Thyroid gland (tissue), 4 donors: ENCODE results near the gene DOCK1.

Source experiments
- POLR2A ChIP-seq, 2 donors: fragments of 450-650 bp; IDR thresholded peaks; one replicate each; pipeline ENCODE4 v1.6.1; 2017; ENCODE audit warnings: antibody characterized with exemption in 2 of 2, mild to moderate bottlenecking in 2 of 2, moderate library complexity in 1 of 2
- TF ChIP-seq, protein P1 (sequence below), 6 experiments: fragments of 200-600 bp in 3 of 6; fragments of 450-650 bp in 3 of 6; sonication (generic) in 3 of 6; IDR thresholded peaks; one replicate each; pipeline ENCODE4 v1.5.1; 2016 to 2019; ENCODE audit warnings: antibody characterized with exemption in 6 of 6, mild to moderate bottlenecking in 2 of 6, inconsistent platforms in 1 of 6, moderate library complexity in 1 of 6

DNA sequence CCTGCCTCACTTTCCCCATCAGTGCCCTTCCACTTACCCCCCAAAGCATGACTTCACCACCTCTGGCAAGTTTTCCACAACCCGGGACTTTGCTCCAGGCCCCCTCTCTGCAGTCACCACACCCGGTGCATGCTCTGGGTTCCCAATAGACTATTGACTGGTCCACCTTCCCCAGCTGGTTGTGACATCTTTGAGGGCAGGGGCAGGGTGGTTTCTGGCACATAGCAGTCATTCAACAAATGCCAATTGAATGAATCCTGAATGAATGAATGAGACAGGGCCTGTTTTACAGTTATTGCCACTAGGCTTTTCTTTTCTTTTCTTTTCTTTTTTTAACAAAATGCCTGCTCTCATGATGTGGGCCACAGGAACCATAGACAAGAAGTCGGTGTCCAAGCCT, 28.8 kb upstream of the DOCK1 start:
- TF ChIP-seq, protein P1, sequence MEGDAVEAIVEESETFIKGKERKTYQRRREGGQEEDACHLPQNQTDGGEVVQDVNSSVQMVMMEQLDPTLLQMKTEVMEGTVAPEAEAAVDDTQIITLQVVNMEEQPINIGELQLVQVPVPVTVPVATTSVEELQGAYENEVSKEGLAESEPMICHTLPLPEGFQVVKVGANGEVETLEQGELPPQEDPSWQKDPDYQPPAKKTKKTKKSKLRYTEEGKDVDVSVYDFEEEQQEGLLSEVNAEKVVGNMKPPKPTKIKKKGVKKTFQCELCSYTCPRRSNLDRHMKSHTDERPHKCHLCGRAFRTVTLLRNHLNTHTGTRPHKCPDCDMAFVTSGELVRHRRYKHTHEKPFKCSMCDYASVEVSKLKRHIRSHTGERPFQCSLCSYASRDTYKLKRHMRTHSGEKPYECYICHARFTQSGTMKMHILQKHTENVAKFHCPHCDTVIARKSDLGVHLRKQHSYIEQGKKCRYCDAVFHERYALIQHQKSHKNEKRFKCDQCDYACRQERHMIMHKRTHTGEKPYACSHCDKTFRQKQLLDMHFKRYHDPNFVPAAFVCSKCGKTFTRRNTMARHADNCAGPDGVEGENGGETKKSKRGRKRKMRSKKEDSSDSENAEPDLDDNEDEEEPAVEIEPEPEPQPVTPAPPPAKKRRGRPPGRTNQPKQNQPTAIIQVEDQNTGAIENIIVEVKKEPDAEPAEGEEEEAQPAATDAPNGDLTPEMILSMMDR (IDR thresholded peaks at IDR 0.05), result no peak
- TF ChIP-seq POLR2A (IDR thresholded peaks at IDR 0.05), result no peak
